SHP77 (cell line): Measurements from ENCODE around the gene STAMBP.

Experiments
- DNase-seq, 2 experiments: peaks; one replicate each; lab custom pipeline; 2025; lab: John Stamatoyannopoulos, UW

STAMBP gene

DNA sequence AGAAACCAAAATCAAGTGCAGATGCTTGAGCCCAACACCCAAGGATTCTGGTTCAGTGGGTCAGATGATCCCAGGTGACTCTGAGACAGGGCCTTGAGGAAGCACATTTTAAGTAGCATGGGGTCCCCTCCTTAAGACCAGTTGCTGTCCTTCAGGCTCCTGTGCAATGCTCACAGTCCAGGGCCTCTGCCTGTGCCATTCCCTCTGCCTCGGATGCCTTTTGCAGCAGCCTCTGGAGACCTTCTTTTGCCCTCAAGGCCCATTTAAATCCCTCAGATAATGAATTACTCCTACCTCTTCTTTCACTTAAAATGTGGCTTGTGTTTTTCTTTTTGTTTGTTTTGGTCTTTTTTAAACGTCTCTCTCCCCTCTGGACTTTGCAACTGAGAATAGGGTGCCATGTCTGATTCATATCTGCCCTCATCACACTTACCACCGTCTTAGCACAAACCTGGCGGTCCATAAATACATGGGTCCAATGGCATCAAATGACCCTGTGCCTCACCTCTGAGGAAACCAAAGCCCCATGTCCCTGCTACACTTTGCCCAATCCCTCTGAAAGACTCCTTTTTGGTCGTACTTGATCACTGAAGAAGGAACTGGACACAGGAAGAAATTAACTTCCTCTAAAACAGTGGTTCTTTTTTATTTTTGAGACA lies 78.2 kb downstream of the STAMBP start:
- no peak for DNase-seq

DNA sequence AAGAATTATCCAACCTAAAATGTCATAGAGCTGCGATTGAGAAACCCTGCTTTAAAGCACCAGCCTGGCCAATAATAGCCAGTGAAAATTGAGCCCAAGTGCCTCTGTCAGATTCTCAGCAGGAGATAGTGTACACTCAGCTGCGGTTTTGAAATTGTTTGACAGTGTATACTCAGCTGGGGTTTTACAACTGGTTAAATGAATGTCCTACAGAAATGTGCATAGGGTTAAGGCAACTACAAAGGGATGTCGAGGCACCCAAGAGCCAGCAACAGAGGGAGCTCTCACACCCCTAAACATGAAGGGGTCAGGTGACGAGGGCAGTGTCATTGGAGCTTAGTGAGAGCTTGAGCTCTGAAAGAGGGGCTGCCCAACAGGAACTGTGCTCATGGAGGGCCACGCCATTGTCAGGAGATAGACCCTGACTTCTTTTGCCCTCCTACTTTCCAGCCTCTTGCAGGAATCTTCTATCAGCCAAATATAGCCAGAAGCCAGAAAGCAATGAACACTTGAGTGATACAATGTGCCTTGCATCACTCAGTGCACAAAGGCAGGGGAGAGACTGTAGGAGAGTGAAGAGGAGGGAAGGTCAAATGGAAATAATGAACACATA lies 79.2 kb downstream of the STAMBP start:
- peak; percentile 87 to 90 for DNase-seq

- DNase-seq: no peak
Observed at GRCh38 chr2:73908689-73909652, 80.2 kb downstream of the STAMBP start.

GRCh38 chr2:73910873-73911547 lies 82.2 kb downstream of the STAMBP start:
- DNase-seq: no peak

- DNase-seq: no peak
Observed at GRCh38 chr2:73911548-73912208, 82.9 kb downstream of the STAMBP start.

- DNase-seq: no peak
Observed at GRCh38 chr2:73913414-73914054, 84.8 kb downstream of the STAMBP start.

GRCh38 chr2:73914667-73915066 lies 85.9 kb downstream of the STAMBP start:
- DNase-seq: no peak

DNA sequence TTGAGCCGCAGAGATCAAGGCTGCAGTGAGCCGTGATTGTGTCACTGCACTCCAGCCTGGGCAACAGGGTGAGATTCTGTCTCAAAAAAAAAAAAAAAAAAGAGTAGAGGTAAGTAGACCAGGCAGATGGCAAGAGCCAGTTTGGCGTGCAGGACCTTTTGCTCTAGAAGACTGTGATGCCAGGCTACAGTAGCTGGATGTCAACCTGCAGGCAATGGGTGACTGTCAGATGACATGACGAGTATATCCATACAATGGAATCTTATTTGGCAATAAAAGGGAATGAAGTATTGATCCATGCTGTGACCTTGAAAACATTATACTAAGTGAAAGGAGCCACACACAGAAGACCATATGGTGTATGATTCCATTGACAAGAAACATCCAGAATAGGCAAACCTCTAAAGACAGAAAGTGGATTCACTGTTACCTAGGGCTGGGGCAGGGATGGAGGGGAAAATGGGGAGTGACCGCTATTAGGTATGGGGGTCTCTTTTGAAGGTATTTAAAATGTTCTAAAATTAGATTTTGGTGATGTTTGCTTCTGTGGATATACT lies 86.8 kb downstream of the STAMBP start:
- no peak for DNase-seq

- no peak for DNase-seq
Observed at GRCh38 chr2:73916666-73917065, 87.9 kb downstream of the STAMBP start.

DNA sequence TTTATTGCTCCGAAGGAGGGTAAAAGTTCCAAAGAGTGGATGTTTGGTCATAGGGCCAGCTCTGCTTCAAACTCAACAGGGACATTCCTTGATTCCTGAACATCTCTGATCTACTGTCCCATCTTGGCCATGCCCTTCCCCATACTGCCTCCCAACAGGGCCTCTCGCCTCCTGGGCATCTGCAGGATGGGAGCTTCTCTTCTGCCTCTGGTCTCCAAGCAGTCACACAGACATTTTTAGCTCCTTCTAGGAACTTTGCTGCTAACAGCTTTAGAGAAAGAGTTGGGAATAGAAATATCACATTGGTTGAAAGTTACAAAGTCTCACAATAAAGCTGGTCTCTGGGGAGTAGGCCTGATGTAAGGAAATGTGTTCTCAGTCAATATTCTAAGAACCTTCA lies 88.5 kb downstream of the STAMBP start:
- no peak for DNase-seq

DNA sequence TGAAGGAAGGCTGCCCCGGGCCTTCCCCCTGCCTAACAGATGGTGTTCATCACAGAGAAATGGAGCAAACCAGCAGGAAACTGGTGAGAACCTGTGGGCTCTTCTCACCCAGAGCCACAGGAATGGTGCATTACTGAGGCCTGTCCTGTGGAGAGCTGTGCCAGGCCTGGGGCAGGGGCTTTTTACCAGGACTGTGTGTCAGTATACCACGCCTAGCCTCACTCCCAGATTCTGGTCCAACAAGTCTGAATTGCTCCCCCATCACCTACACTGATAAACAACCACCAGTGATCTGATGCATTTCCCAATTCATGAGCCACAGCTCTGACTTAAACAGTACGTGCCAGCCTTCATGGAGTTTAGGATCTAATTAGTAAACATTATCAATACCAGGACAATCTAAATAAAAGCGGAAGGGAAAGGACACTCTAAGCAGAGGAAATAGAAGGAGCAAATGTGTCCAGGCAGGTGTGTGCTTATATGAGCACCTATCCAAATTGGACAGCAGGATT lies 89.0 kb downstream of the STAMBP start:
- no peak for DNase-seq

- DNase-seq: no peak
Observed at GRCh38 chr2:73918856-73919255, 90.1 kb downstream of the STAMBP start.

GRCh38 chr2:73919596-73920228 lies 91.0 kb downstream of the STAMBP start:
- DNase-seq: no peak

- peak; percentile 59 to 63 for DNase-seq
Observed at GRCh38 chr2:73920577-73921545, 92.1 kb downstream of the STAMBP start.

DNA sequence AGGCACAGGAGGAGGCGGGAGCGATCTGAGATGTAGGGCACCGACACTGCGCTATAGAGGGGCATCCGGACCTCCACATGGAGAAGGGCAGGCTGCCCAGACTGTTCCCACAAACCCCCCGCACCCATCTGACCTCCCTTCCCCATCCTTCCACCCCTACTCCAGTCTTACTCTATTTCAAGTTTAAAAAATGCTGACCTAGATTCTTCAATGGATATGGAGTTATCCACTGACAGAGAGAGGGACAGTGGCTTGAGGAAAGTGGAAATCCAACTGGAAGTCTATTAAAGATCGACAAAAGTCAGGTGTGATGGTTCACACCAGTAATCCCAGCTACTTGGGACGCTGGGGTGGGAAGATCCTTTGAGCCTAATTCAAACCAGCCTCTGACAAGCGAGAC lies 92.8 kb downstream of the STAMBP start:
- no peak for DNase-seq

GRCh38 chr2:73922681-73923080 lies 93.9 kb downstream of the STAMBP start:
- no peak for DNase-seq
